ENCODE results near the gene ZNF407. TPM values are rescaled to one million over a fixed set of nuclear protein-coding genes. Genes with fewer than 3 reads are reported as not detected.

ZNF407 gene
- total RNA-seq, 1 donor: 16.6 TPM

DNA sequence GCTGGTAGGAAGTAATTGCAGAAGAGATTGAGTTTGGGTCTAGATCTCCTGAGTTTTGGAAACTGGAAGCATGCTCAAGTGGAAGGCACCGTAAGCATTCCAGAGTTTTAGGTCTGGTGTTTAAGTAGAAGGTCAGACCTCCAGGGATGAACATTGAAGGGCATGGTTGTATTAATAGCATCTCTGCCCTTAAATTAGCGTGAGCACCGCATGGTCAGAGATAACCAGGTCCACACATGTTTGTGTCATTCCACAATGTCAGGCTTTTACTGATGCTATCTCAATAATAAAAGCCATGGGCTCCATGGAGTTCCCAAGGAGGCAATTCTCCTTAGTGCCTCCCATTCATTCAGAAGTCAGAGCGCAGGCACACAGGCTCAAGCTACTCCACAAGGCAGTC is 28.3 kb upstream of the ZNF407 start:
- Histone ChIP-seq H3K27me3 (ENCODE audit: insufficient read depth, low read length) (peaks cover 2% of the 10 kb centered on the region), H2AFZ (ENCODE audit: low read length) (no peak overlapping the region), H3K4me1 (ENCODE audit: insufficient read depth, low read length) (no peaks in the 10 kb centered on the region), H3K27ac (ENCODE audit: low read depth, low read length) (no peak overlapping the region), H3K36me3 (ENCODE audit: insufficient read depth, low read length) (no peaks in the 10 kb centered on the region), H3K79me2 (ENCODE audit: insufficient read depth, low read length) (no peaks in the 10 kb centered on the region), H3K4me3 (ENCODE audit: insufficient read depth, low read length) (no peak overlapping the region), H3K9me3 (ENCODE audit: low read depth, low read length) (no peaks in the 10 kb centered on the region), H3K4me2 (ENCODE audit: insufficient read depth, low read length) (no peak overlapping the region), H4K20me1 (ENCODE audit: insufficient read depth, low read length) (no peaks in the 10 kb centered on the region)
- TF ChIP-seq, protein P1, sequence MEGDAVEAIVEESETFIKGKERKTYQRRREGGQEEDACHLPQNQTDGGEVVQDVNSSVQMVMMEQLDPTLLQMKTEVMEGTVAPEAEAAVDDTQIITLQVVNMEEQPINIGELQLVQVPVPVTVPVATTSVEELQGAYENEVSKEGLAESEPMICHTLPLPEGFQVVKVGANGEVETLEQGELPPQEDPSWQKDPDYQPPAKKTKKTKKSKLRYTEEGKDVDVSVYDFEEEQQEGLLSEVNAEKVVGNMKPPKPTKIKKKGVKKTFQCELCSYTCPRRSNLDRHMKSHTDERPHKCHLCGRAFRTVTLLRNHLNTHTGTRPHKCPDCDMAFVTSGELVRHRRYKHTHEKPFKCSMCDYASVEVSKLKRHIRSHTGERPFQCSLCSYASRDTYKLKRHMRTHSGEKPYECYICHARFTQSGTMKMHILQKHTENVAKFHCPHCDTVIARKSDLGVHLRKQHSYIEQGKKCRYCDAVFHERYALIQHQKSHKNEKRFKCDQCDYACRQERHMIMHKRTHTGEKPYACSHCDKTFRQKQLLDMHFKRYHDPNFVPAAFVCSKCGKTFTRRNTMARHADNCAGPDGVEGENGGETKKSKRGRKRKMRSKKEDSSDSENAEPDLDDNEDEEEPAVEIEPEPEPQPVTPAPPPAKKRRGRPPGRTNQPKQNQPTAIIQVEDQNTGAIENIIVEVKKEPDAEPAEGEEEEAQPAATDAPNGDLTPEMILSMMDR (IDR thresholded peaks at IDR 0.05; ENCODE audit: extremely low read depth, low read depth, low read length): no peak
- no peak for DNase-seq (ENCODE audit: insufficient read length, low spot score, missing footprints)

GRCh38 chr18:74570266-74570665 is 27.4 kb upstream of the ZNF407 start:
- TF ChIP-seq, protein P1 (IDR thresholded peaks at IDR 0.05; ENCODE audit: extremely low read depth, low read depth, low read length): no peak
- Histone ChIP-seq H3K36me3 (ENCODE audit: insufficient read depth, low read length) (no peaks in the 10 kb centered on the region), H3K79me2 (ENCODE audit: insufficient read depth, low read length) (no peaks in the 10 kb centered on the region), H3K27ac (ENCODE audit: low read depth, low read length) (no peak overlapping the region), H3K4me3 (ENCODE audit: insufficient read depth, low read length) (no peak overlapping the region), H3K4me2 (ENCODE audit: insufficient read depth, low read length) (no peak overlapping the region), H3K9me3 (ENCODE audit: low read depth, low read length) (no peaks in the 10 kb centered on the region), H2AFZ (ENCODE audit: low read length) (no peak overlapping the region), H3K4me1 (ENCODE audit: insufficient read depth, low read length) (no peaks in the 10 kb centered on the region), H4K20me1 (ENCODE audit: insufficient read depth, low read length) (no peaks in the 10 kb centered on the region), H3K27me3 (ENCODE audit: insufficient read depth, low read length) (no peaks in the 10 kb centered on the region)
- DNase-seq (ENCODE audit: insufficient read length, low spot score, missing footprints): no peak

- TF ChIP-seq, protein P1 (IDR thresholded peaks at IDR 0.05; ENCODE audit: extremely low read depth, low read depth, low read length): no peak
- Histone ChIP-seq H3K79me2 (ENCODE audit: insufficient read depth, low read length) (no peaks in the 10 kb centered on the region), H3K4me3 (ENCODE audit: insufficient read depth, low read length) (no peak overlapping the region), H3K36me3 (ENCODE audit: insufficient read depth, low read length) (no peaks in the 10 kb centered on the region), H3K27ac (ENCODE audit: low read depth, low read length) (no peak overlapping the region), H3K4me2 (ENCODE audit: insufficient read depth, low read length) (no peak overlapping the region), H2AFZ (ENCODE audit: low read length) (no peak overlapping the region), H3K4me1 (ENCODE audit: insufficient read depth, low read length) (no peaks in the 10 kb centered on the region), H3K27me3 (ENCODE audit: insufficient read depth, low read length) (peaks cover 1% of the 10 kb centered on the region), H4K20me1 (ENCODE audit: insufficient read depth, low read length) (no peaks in the 10 kb centered on the region), H3K9me3 (ENCODE audit: low read depth, low read length) (no peaks in the 10 kb centered on the region)
- no peak for DNase-seq (ENCODE audit: insufficient read length, low spot score, missing footprints)
Measured at GRCh38 chr18:74571895-74572680, 25.6 kb upstream of the ZNF407 start.

- no peak for DNase-seq (ENCODE audit: insufficient read length, low spot score, missing footprints)
- no peak overlapping the region for H2AFZ ChIP-seq (ENCODE audit: low read length)
- peaks cover 7% of the 10 kb centered on the region for H3K27me3 ChIP-seq (ENCODE audit: insufficient read depth, low read length)
- no peak overlapping the region for H3K4me2 ChIP-seq (ENCODE audit: insufficient read depth, low read length)
- no peaks in the 10 kb centered on the region for H3K4me1 ChIP-seq (ENCODE audit: insufficient read depth, low read length)
- H3K36me3 ChIP-seq (ENCODE audit: insufficient read depth, low read length): no peaks in the 10 kb centered on the region
- no peaks in the 10 kb centered on the region for H4K20me1 ChIP-seq (ENCODE audit: insufficient read depth, low read length)
- no peaks in the 10 kb centered on the region for H3K79me2 ChIP-seq (ENCODE audit: insufficient read depth, low read length)
- no peak overlapping the region for H3K4me3 ChIP-seq (ENCODE audit: insufficient read depth, low read length)
- no peak overlapping the region for H3K27ac ChIP-seq (ENCODE audit: low read depth, low read length)
- TF ChIP-seq, protein P1 (IDR thresholded peaks at IDR 0.05; ENCODE audit: extremely low read depth, low read depth, low read length): no peak
- no peaks in the 10 kb centered on the region for H3K9me3 ChIP-seq (ENCODE audit: low read depth, low read length)
Measured at GRCh38 chr18:74573053-74573452, 24.6 kb upstream of the ZNF407 start.

All from osteoblast (primary cell).